HG03196 (cell line): ENCODE measurements around the gene IGFN1.

Experiments used
- ATAC-seq: cut with Tn5 transposase; IDR thresholded peaks from one replicate; pipeline ENCODE4 v1.9.1; 2021; ENCODE audit not compliant: unreplicated experiment

Gene IGFN1

DNA sequence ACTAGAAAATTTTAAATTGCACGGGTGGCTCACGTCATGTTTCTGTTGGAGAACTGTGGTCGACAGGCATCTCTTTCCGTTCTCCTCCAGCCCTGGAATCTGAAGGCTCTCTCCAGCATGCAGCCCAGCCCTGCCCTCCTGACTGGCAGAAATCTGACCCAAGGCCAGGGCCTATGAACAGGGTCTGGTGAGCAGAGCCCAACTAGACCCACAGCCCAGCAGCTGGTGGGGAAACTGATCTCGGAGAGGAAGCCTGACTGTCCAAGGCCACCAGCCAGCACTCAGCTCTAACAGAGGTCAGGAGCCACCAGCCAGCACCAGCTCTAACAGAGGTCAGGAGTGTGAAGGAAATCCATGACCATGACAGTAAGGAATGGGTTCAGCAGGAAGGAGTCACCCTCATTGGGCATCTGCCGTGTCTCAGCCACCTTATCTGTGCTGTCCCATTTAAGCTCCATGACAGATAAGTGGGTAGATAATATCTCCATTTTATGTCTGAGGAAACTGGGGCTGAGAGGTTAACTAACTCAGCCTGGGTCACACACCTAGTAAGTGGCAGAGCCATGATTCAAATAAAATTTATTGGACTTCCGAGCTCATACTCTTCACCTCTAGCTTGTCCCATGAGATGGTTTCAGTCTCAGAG lies 72.5 kb downstream of the IGFN1 start:
- no peak for ATAC-seq

DNA sequence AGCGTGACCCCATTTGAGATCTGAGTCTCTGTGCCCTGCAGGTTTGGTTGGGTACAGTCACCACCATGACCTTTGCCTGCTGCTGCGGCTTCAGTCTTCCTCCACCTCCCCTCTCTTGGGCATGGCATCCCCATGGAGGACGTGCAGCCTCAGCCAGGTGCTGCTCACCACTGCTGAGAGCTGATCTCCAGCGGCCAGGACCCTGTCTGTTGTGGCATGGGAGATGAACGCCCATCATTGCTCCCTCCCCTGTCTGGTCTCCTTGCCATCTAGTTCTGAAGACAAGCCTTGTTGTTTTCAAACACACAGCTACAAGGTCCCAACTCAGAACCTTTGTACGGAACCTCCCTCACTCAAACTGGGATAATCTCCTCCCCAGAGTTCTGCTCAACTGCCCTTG lies 73.4 kb downstream of the IGFN1 start:
- no peak for ATAC-seq

DNA sequence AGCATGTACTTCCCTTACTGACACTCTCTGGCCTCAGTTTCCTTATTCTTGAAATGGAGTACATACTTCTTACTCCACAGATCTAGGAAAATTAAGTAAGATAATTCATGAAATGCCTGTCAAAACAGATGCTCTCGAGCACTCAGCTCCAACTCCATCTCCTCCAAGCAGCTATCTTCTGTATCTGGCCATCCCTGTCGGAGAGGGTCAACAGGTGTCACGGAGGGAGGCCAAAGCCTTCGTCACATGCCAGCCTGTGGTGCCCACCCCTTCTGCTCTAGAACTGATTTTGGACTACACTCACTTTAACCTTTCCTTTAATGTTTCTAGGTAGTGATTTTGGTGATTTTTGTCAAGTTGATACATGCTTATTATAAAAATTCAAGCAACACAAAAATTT lies 73.9 kb downstream of the IGFN1 start:
- ATAC-seq, result no peak

GRCh38 chr1:201265756-201266155 lies 75.1 kb downstream of the IGFN1 start:
- no peak for ATAC-seq

DNA sequence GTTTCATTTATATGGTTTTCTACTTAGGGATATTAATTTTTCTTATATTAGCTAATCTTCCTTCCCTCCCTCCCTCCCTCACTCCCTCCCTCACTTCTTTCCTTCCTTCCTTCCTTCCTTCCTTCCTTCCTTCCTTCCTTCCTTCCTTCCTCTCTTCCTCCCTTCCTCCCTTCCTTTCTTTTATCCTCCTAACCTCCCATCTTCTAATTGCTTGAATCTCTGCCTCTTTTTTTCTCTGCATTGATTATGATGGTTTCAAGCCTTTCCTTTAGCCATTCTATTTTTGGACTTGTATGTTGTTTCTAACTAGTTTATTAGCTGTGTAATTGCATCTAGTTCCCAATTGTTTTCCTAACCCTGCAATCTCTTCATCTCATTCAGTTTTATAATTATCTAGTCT lies 75.7 kb downstream of the IGFN1 start:
- ATAC-seq, result no peak

GRCh38 chr1:201266774-201267173 lies 76.2 kb downstream of the IGFN1 start:
- no peak for ATAC-seq

GRCh38 chr1:201267481-201268229 lies 77.0 kb downstream of the IGFN1 start:
- ATAC-seq, result no peak

DNA sequence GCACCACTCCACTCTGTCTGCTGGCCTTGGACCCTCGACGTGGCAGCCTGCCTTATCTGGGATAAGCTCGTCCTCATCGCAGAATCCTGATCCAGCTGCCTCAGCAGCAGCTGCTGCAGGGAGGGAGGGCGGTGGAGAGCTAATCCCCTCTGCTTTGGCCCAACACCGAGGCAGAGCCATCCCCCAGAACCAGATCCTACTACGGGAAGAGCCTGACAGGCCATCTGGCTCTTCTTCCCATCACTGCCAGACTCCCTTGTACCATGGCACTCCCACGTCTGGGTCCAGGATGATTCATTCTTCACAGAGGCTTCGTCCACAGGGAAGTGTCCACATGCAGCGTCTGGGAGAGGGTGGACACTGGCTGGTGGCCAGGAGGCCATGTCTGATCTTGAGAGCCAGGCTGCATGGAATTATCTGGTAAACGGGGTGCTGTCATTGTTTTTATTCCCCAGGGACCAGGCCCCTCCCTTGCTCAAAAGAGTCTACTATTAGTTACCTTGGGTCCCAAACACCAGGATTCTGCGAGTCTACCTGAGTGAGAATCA lies 78.1 kb downstream of the IGFN1 start:
- no peak for ATAC-seq

GRCh38 chr1:201269281-201269680 lies 78.7 kb downstream of the IGFN1 start:
- ATAC-seq, result no peak

DNA sequence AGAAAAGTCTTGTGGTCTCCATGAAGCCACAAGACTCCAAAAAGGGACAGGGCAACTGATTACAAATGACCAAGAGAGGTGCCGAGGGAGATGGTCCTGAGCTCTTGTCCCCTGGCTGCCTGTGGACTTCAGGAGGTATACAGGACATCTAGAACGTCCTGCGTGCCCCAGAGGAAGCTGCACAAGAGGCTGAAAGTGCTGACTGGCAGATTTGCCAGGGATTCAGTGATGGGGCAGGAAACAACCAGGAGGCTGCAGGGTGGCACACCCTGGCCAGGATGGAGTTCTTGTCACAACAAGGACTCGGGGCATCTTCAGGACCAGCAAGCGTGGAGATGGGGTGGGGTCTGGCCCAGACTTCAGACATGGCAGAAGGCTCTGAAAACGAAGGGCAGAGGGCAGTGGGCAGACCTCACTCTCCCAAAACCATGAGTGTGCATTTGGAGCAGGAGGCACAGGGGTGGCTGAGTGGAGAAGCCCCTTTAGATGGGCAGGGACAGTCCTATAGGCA lies 79.3 kb downstream of the IGFN1 start:
- no peak for ATAC-seq

GRCh38 chr1:201270616-201271390 lies 80.2 kb downstream of the IGFN1 start:
- ATAC-seq, result no peak

DNA sequence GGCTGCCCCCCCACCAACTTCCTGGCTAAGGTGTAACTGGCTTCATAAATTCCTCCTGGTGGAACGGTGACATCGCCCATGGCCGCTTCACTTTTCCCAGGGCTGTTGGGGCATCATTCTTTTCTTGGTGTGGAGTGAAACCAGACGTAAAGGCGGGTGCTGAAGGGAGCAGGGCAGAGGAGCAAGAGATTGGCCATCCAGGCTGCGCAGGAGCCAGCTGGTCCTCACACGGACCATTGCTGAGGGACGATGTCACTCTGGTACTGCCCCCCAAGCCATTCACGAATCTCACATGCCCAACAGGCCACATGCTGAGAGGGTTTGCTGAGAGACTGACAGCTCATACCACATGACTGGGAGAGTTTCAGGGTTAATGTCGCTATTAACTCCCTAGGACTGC lies 82.2 kb downstream of the IGFN1 start:
- no peak for ATAC-seq

- ATAC-seq, result no peak
These were observed 84.1 kb downstream of the IGFN1 start for GRCh38 chr1:201274616-201275252.

DNA sequence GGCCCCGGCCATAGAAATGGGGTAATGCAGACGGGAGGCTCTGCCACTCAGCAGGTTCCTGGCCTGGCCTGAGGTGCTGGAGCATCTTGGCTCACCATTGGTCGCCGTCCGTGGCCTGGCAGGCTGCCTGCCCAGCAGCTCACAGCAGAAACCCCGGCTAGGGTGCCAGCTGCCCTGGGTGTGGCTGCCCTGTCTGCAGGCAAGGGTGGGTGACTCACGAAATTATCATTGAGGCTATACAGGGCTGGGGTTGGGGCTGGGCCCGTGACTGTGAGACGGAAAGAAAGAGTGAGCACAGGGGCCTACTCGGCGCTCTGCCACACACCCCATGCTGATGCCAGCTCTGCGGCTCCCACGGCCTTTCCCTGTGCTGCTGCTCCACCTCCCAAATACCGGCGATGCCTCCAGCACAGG lies 84.6 kb downstream of the IGFN1 start:
- no peak for ATAC-seq

- ATAC-seq, result no peak
These were observed 86.3 kb downstream of the IGFN1 start for GRCh38 chr1:201276891-201277290.

GRCh38 chr1:201277441-201277840 lies 86.8 kb downstream of the IGFN1 start:
- no peak for ATAC-seq
